H9 (cell line): ENCODE results near the gene ZMYM3. TPM values are rescaled to one million over a fixed set of nuclear protein-coding genes. Genes with fewer than 3 reads are reported as not detected.

Experiments used
- DNase-seq: peaks from one replicate; pipeline ENCODE4 v3.0.0-alpha.2; 2017
- H2AFZ ChIP-seq: one replicate; pipeline ENCODE4 v1.6.1; 2013; ENCODE audit warnings: mild to moderate bottlenecking, low read length, control low read depth, moderate library complexity
- H2AK5ac ChIP-seq: 2 replicates; pipeline ENCODE4 v1.6.1; 2013; ENCODE audit warnings: low read length, control low read depth, mixed read lengths; ENCODE audit not compliant: insufficient read length
- H2BK120ac ChIP-seq: one replicate; pipeline ENCODE4 v1.6.1; 2013; ENCODE audit warnings: low read depth, mild to moderate bottlenecking, low read length, control low read depth, inconsistent platforms; ENCODE audit not compliant: poor library complexity, severe bottlenecking
- H2BK12ac ChIP-seq: 2 replicates; pipeline ENCODE4 v1.6.1; 2013; ENCODE audit warnings: low read length, control low read depth, mixed read lengths, low read depth; ENCODE audit not compliant: insufficient read length
- H2BK15ac ChIP-seq: 2 replicates; pipeline ENCODE4 v1.6.1; 2013; ENCODE audit warnings: low read depth, low read length, control low read depth
- H2BK20ac ChIP-seq: one replicate; pipeline ENCODE4 v1.6.1; 2013; ENCODE audit warnings: low read depth, mild to moderate bottlenecking, low read length, control low read depth, inconsistent platforms; ENCODE audit not compliant: poor library complexity, severe bottlenecking
- H2BK5ac ChIP-seq: 2 replicates; pipeline ENCODE4 v1.6.1; 2013; ENCODE audit warnings: low read length, control low read depth, mixed read lengths; ENCODE audit not compliant: insufficient read length
- H3K14ac ChIP-seq: 2 replicates; pipeline ENCODE4 v1.6.1; 2013; ENCODE audit warnings: low read length, control low read depth; ENCODE audit not compliant: insufficient read depth
- H3K18ac ChIP-seq: 2 replicates; pipeline ENCODE4 v1.6.1; 2013; ENCODE audit warnings: low read depth, mild to moderate bottlenecking, mixed read lengths, low read length, control low read depth; ENCODE audit not compliant: insufficient read length
- H3K23ac ChIP-seq: 2 replicates; pipeline ENCODE4 v1.6.1; 2013; ENCODE audit warnings: low read length, control low read depth, mixed read lengths, low read depth; ENCODE audit not compliant: insufficient read length
- H3K23me2 ChIP-seq: 2 replicates; pipeline ENCODE4 v1.6.1; 2013; ENCODE audit warnings: low read depth, mild to moderate bottlenecking, mixed read lengths, low read length, control low read depth; ENCODE audit not compliant: insufficient read length, poor library complexity, severe bottlenecking
- H3K27ac ChIP-seq: 2 replicates; pipeline ENCODE4 v1.5.1; 2013; ENCODE audit warnings: low read length, control low read depth, mixed read lengths, low read depth; ENCODE audit not compliant: insufficient read length
- H3K27me3 ChIP-seq: 2 replicates; pipeline ENCODE4 v1.6.1; 2013; ENCODE audit warnings: low read length, control low read depth, inconsistent platforms; ENCODE audit not compliant: insufficient read depth
- H3K4ac ChIP-seq: 2 replicates; pipeline ENCODE4 v1.6.1; 2013; ENCODE audit warnings: low read depth, mild to moderate bottlenecking, control low read depth, inconsistent platforms, low read length, moderate library complexity
- H3K4me1 ChIP-seq: 2 replicates; pipeline ENCODE4 v1.6.1; 2013; ENCODE audit warnings: low read length, control low read depth, inconsistent platforms; ENCODE audit not compliant: insufficient read depth
- H3K4me2 ChIP-seq: 2 replicates; pipeline ENCODE4 v1.6.1; 2013; ENCODE audit warnings: low read length, control low read depth, mixed read lengths; ENCODE audit not compliant: insufficient read length, insufficient read depth
- H3K56ac ChIP-seq: 2 replicates; pipeline ENCODE4 v1.6.1; 2013; ENCODE audit warnings: low read depth, mild to moderate bottlenecking, mixed read lengths, low read length, control low read depth; ENCODE audit not compliant: insufficient read length
- H3K79me1 ChIP-seq: 2 replicates; pipeline ENCODE4 v1.6.1; 2013; ENCODE audit warnings: low read depth, mild to moderate bottlenecking, moderate library complexity, low read length, control low read depth, inconsistent platforms; ENCODE audit not compliant: insufficient read depth, poor library complexity, severe bottlenecking
- H3K79me2 ChIP-seq: 2 replicates; pipeline ENCODE4 v1.6.1; 2013; ENCODE audit warnings: low read length, control low read depth, inconsistent platforms; ENCODE audit not compliant: insufficient read depth
- H3K9ac ChIP-seq: 2 replicates; pipeline ENCODE4 v1.6.1; 2013; ENCODE audit warnings: low read length, control low read depth, mixed read lengths; ENCODE audit not compliant: insufficient read length; ENCODE audit errors: extremely low read depth
- H3K9me3 ChIP-seq: one replicate; pipeline ENCODE4 v1.6.1; 2013; ENCODE audit warnings: low read depth, low read length, inconsistent platforms; ENCODE audit not compliant: control insufficient read depth
- H3T11ph ChIP-seq: one replicate; pipeline ENCODE4 v1.6.1; 2013; ENCODE audit warnings: mild to moderate bottlenecking, low read length, control low read depth, inconsistent platforms
- H4K20me1 ChIP-seq: one replicate; pipeline ENCODE4 v1.6.1; 2013; ENCODE audit not compliant: control insufficient read depth, insufficient read length, insufficient read depth
- H4K5ac ChIP-seq: 2 replicates; pipeline ENCODE4 v1.6.1; 2013; ENCODE audit warnings: low read depth, mild to moderate bottlenecking, mixed read lengths, low read length, control low read depth; ENCODE audit not compliant: insufficient read length
- H4K8ac ChIP-seq: replicated peaks from 2 replicates; pipeline ENCODE4 v1.6.1; 2013; ENCODE audit warnings: low read length, control low read depth, mixed read lengths, low read depth; ENCODE audit not compliant: insufficient read length
- H4K91ac ChIP-seq: 2 replicates; pipeline ENCODE4 v1.6.1; 2013; ENCODE audit warnings: low read depth, mild to moderate bottlenecking, moderate library complexity, mixed read lengths, low read length, control low read depth; ENCODE audit not compliant: insufficient read length
- H3K27ac Mint-ChIP-seq, 3 experiments: 2 replicates in 2 of 3; 3 replicates in 1 of 3; pipeline ENCODE4 v1.8.0; 2020 to 2021; ENCODE audit warnings: mixed read lengths in 3 of 3, mild to moderate bottlenecking in 1 of 3, moderate library complexity in 1 of 3
- H3K27me3 Mint-ChIP-seq: 2 replicates; pipeline ENCODE4 v1.8.0; 2021; ENCODE audit warnings: low read depth, mild to moderate bottlenecking, moderate library complexity, mixed read lengths
- H3K36me3 Mint-ChIP-seq, 3 experiments: 2 replicates in 2 of 3; 3 replicates in 1 of 3; pipeline ENCODE4 v1.8.0; 2020 to 2021; ENCODE audit warnings: low read depth in 3 of 3, mixed read lengths in 3 of 3; ENCODE audit not compliant: insufficient read depth in 1 of 3
- H3K4me1 Mint-ChIP-seq, 2 experiments: 2 replicates each; pipeline ENCODE4 v1.8.0; 2020; ENCODE audit warnings: mixed read lengths in 2 of 2
- H3K4me3 Mint-ChIP-seq, 2 experiments: 2 replicates in 1 of 2; 3 replicates in 1 of 2; pipeline ENCODE4 v1.8.0; 2020 to 2021; ENCODE audit warnings: mild to moderate bottlenecking in 2 of 2, mixed read lengths in 2 of 2, moderate library complexity in 1 of 2
- H3K9me3 Mint-ChIP-seq, 2 experiments: 2 replicates in 1 of 2; 3 replicates in 1 of 2; pipeline ENCODE4 v1.8.0; 2020; ENCODE audit warnings: mild to moderate bottlenecking in 2 of 2, mixed read lengths in 2 of 2, moderate library complexity in 1 of 2
- WGBS: extraction: QIAGEN DNeasy Blood & Tissue Kit; methylation state at CpG from one replicate; pipeline ENCODE4 v1.1.7; 2013; ENCODE audit warnings: missing lambda C conversion rate, low lambda C conversion rate, mixed read lengths; ENCODE audit not compliant: insufficient read length; ENCODE audit errors: extremely low coverage; 5-methylcytosine and 5-hydroxymethylcytosine counted together
- total RNA-seq: library from RNA; stranded (reverse); gene quantifications from 2 replicates; pipeline ENCODE4 v1.2.1, GENCODE V29; 2021
- TF ChIP-seq, protein P1 (sequence below): fragments of 200-600 bp; sonication (generic); conservative IDR thresholded peaks from 3 replicates; pipeline ENCODE4 v1.8.0; 2021; ENCODE audit warnings: antibody characterized with exemption, mild to moderate bottlenecking

ZMYM3 gene
- total RNA-seq, 1 experiment from 2014 or later = 86.5 TPM

DNA sequence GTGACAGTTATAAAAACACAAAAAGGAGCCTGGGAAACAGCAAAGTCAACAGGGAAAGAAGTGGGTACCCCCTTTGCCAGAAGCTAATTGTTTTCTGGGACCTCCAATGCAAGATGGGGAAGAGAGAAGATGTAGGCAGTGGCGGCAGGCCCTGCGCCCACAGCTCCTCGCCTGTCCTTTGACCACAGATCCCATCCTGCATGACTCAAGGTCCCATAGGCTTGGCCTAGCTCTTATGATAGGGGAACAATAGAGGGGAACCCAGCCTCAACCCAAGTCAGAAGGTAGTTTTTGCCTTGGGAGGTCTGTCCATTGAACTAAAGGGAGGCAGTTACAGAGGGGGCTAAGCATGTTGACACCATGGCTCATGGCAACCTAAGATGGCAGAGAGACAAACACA is 14.2 kb downstream of the ZMYM3 start:
- TF ChIP-seq, protein P1, sequence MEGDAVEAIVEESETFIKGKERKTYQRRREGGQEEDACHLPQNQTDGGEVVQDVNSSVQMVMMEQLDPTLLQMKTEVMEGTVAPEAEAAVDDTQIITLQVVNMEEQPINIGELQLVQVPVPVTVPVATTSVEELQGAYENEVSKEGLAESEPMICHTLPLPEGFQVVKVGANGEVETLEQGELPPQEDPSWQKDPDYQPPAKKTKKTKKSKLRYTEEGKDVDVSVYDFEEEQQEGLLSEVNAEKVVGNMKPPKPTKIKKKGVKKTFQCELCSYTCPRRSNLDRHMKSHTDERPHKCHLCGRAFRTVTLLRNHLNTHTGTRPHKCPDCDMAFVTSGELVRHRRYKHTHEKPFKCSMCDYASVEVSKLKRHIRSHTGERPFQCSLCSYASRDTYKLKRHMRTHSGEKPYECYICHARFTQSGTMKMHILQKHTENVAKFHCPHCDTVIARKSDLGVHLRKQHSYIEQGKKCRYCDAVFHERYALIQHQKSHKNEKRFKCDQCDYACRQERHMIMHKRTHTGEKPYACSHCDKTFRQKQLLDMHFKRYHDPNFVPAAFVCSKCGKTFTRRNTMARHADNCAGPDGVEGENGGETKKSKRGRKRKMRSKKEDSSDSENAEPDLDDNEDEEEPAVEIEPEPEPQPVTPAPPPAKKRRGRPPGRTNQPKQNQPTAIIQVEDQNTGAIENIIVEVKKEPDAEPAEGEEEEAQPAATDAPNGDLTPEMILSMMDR = no peak
- no peaks in the 10 kb centered on the region for H3K4me1 Mint-ChIP-seq
- Histone ChIP-seq H3K23me2 (no peaks in the 10 kb centered on the region), H3T11ph (no peak overlapping the region), H3K9me3 (peaks cover 38% of the 10 kb centered on the region), H2AFZ (no peak overlapping the region), H3K56ac (no peak overlapping the region), H3K79me2 (no peaks in the 10 kb centered on the region), H3K27me3 (no peaks in the 10 kb centered on the region), H4K8ac (no peak overlapping the region), H2AK5ac (no peak overlapping the region), H3K23ac (no peak overlapping the region), H4K20me1 (no peaks in the 10 kb centered on the region), H3K79me1 (no peaks in the 10 kb centered on the region), H2BK15ac (no peak overlapping the region), H3K4ac (no peak overlapping the region), H2BK5ac (no peak overlapping the region), H3K4me2 (no peak overlapping the region), H2BK120ac (no peak overlapping the region), H2BK20ac (no peak overlapping the region), H4K91ac (no peak overlapping the region), H3K9ac (no peak overlapping the region), H3K27ac (no peak overlapping the region), H3K14ac (no peak overlapping the region), H4K5ac (no peak overlapping the region), H2BK12ac (no peak overlapping the region), H3K18ac (no peak overlapping the region), H3K4me1 (no peaks in the 10 kb centered on the region)
- peaks cover 71 to 86% of the 10 kb centered on the region in 2 experiments for H3K9me3 Mint-ChIP-seq
- H3K27ac Mint-ChIP-seq = peak overlapping the region in 1 of 3 experiments; percentile 84; a peak in 2 of 7 replicates
- H3K36me3 Mint-ChIP-seq = peaks cover 43 to 57% (median 57%) of the 10 kb centered on the region in 3 experiments
- no peak overlapping the region for H3K4me3 Mint-ChIP-seq
- no peak for DNase-seq
- WGBS = no CpG with 5 or more reads among the region's 3 CpGs
- H3K27me3 Mint-ChIP-seq = no peaks in the 10 kb centered on the region
